ENCODE measurements around the gene BRF1.

The BRF1 gene

GRCh38 chr14:105192866-105193731 is 107.7 kb downstream of the BRF1 start:
- DNase-seq: no peak

- peak; percentile 70 for DNase-seq
Observed at GRCh38 chr14:105187935-105188524, 112.8 kb downstream of the BRF1 start.

GRCh38 chr14:105187116-105187515 is 113.7 kb downstream of the BRF1 start:
- no peak for DNase-seq

GRCh38 chr14:105185973-105186372 is 114.8 kb downstream of the BRF1 start:
- DNase-seq: no peak

- no peak for DNase-seq
Observed at GRCh38 chr14:105185001-105185400, 115.8 kb downstream of the BRF1 start.

GRCh38 chr14:105184461-105184860 is 116.3 kb downstream of the BRF1 start:
- no peak for DNase-seq

- DNase-seq: no peak
Observed at GRCh38 chr14:105182296-105183020, 118.3 kb downstream of the BRF1 start.

GRCh38 chr14:105181549-105182295 is 119.1 kb downstream of the BRF1 start:
- no peak for DNase-seq

GRCh38 chr14:105180592-105181548 is 119.9 kb downstream of the BRF1 start, which contains the start of gene NUDT14:
NUDT14 (minus strand) TSS chr14:105181312; CDS start chr14:105181209, 103 bp downstream.
- peak; percentile 79 for DNase-seq

- DNase-seq: peak; percentile 31
Observed at GRCh38 chr14:105179191-105179590, 121.6 kb downstream of the BRF1 start.

GRCh38 chr14:105178868-105179140 is 122.0 kb downstream of the BRF1 start:
- DNase-seq: no peak

GRCh38 chr14:105178069-105178867 is 122.5 kb downstream of the BRF1 start:
- DNase-seq: no peak

GRCh38 chr14:105177082-105177481 is 123.7 kb downstream of the BRF1 start:
- no peak for DNase-seq

GRCh38 chr14:105176513-105176912 is 124.3 kb downstream of the BRF1 start:
- no peak for DNase-seq

GRCh38 chr14:105173901-105174894 is 126.6 kb downstream of the BRF1 start:
- no peak for DNase-seq

GRCh38 chr14:105173145-105173544 is 127.7 kb downstream of the BRF1 start:
- no peak for DNase-seq

- DNase-seq: no peak
Observed at GRCh38 chr14:105172476-105172875, 128.3 kb downstream of the BRF1 start.

- DNase-seq: no peak
Observed at GRCh38 chr14:105171004-105171673, 129.7 kb downstream of the BRF1 start.
